ENCODE data around the gene S100A9.

DNA sequence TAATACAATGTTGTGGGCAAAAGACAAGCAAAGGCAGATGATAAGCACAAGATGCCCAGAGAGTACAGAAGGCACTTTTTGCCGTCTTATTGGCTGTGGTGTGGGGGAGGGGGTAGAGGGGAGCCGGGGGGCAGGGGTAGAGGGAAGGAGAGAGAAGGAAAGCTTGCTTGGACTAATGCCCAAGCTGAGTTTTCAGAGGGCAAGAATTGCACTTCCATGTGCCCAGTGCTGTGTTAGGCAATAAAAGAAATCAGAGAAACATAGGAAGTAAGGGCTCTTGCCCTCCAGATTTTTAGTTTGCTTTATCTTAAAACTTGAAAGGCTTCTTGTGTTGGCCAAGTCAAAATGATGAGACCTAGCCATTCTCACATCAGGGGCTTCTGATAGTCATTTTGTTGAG lies 9.4 kb downstream of the S100A9 start:
- TF ChIP-seq, protein P1, sequence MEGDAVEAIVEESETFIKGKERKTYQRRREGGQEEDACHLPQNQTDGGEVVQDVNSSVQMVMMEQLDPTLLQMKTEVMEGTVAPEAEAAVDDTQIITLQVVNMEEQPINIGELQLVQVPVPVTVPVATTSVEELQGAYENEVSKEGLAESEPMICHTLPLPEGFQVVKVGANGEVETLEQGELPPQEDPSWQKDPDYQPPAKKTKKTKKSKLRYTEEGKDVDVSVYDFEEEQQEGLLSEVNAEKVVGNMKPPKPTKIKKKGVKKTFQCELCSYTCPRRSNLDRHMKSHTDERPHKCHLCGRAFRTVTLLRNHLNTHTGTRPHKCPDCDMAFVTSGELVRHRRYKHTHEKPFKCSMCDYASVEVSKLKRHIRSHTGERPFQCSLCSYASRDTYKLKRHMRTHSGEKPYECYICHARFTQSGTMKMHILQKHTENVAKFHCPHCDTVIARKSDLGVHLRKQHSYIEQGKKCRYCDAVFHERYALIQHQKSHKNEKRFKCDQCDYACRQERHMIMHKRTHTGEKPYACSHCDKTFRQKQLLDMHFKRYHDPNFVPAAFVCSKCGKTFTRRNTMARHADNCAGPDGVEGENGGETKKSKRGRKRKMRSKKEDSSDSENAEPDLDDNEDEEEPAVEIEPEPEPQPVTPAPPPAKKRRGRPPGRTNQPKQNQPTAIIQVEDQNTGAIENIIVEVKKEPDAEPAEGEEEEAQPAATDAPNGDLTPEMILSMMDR (conservative IDR thresholded peaks at IDR 0.05; ENCODE audit: low read depth in 2 of 2): no peak
- no peak for TF ChIP-seq EZH2phosphoT487 (IDR thresholded peaks at IDR 0.05; ENCODE audit: unreplicated experiment)
- no peak for TF ChIP-seq EZH2 (IDR thresholded peaks at IDR 0.05; ENCODE audit: low read depth, unreplicated experiment)
- no peak for TF ChIP-seq ZNF331 (CRISPR knock-in tag; IDR thresholded peaks at IDR 0.05; ENCODE audit: low read depth)
- no peak for TF ChIP-seq ZNF114 (CRISPR knock-in tag; IDR thresholded peaks at IDR 0.05)
